Measurements from ENCODE around the gene PAX8.
A peak's percentile ranks its signal among the peaks of the same experiment; 100 is the strongest.

PAX8 gene

DNA sequence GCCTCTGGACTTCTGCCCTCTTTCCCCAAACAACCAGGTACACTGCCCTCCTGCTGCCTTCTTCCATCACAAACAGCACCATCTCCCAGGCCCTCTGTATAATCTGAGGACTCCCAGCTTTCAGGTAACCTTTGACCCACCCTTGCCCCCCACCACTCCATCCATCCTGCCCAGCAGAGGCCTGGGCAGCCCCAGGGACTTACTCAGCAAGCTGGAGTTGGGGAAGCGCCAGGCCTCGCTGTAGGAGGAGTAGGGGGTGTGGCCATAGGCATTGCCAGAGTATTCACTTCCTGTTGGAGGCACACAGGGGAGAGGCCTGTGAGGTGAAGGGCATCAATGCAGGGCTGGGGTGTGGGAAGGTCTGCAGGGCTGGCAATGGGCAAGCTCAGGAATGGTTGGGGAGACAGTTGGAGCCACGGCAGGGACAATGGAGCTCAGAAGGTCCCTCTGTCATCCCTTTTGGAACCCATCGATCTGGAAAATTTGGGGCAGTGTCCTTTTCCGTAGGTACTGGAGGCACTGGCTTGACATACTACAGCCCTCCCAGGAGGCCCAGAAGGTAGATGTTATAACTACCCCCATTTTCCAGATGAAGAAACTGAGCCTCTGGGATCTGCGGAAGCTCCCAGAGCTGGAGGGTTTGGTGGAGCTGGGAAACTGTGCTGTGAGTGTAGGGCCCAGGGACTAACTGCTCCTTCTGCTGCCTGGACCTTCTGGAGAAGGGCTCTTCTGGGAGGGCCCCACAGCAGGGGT is 58.7 kb downstream of the PAX8 start:
- no peak for DNase-seq

DNA sequence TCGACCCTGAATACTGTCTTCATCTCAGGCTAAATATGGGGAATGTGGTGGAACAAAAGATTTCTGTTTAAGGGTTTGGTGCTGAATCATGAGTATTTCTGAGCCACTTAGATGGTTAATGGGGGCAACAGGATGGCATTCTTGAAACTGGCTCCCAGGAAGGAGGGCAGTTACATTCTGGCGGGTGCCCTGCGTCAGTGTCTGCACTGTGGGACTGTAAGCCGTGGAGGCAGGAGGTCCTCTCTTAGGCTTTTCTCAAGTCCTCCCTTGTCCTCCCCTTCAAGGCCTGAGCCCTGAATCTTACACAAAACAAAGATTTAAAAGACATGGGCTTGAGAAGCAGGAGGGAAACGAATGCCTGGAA is 59.2 kb downstream of the PAX8 start:
- DNase-seq, result no peak

GRCh38 chr2:113219092-113219441 is 59.7 kb downstream of the PAX8 start:
- DNase-seq, result no peak

GRCh38 chr2:113218283-113219091 is 60.2 kb downstream of the PAX8 start:
- DNase-seq, result no peak

DNA sequence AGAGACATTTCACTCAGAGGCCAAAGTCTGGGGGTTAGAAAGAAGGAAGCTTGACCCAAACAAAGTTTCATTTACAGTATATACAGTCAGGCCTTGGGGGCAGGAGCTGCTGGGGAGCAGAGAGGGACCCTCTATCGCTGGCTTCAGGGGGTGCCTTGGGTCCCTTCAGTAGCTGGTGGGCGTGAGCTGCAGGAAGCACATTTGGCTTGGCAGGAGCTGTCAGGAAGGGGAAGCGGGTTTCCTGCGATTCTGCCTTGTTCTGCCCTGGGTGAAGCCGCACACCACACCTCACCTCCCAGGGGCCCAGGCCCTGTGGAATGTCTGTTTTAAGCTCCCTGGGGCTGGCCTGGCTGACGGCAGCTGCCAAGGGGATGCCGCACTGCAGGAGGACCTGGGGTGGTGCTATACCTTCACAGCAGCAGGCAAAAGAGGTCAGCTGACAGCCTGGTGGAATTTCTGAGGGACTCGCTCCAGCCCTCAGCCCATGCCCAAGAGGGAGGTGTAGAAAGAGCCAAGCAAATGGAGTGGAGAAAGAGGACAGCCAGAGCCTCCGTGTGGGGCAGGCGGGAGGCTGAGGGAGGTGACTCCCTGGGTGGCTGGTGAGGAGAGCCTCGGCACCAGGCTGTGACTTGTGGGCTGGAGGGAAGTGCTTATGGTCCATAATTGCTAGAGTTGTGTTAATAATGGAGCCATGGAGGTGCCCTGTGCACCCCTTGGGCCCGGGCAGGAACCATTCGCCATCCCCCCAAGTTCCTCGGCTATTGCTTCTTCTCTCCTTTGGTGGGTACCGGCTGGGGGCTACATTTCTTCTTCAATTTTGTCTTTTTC is 61.1 kb downstream of the PAX8 start:
- no peak for DNase-seq

- DNase-seq, result no peak
Observed at GRCh38 chr2:113216891-113217454, 61.7 kb downstream of the PAX8 start.

DNA sequence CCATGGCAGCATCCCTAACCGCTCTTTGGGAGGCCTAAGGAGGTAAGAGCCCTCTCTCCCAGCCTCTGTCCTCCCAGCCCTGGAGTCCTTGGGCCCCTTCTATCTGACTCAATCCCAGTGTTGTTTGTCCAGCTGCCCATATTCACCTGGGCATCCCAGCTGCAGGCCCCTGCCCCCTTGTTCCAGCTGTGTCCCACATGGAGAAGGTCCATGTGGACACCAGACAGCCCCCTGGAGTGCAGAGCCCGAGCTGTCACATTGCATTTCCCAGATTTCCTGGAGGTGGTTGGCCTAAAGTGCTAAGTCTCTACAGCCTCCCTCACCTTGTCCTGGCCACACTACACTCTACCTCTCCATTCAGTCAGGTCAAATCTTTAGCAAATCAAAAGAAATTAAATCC is 62.4 kb downstream of the PAX8 start:
- no peak for DNase-seq

DNA sequence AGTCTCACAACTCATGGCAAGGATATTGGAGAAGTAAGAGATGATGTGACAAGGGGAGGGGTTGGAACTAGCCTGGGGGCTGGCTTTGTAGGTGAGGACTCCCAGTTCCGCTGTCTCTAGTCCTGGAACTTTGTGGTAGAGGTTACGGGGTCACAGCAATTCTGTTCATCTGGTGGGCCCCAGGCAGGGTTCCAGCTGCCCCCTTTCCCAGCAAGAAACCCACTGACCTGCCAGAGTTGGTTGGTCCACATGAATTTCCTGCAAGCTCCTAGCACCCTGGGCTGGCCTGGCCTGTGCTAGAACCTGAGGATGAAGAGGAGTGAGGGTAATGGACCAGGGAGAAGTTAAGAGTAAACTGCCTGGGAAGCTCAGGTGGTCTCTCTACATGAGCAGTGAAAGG is 63.7 kb downstream of the PAX8 start:
- no peak for DNase-seq

GRCh38 chr2:113214141-113214540 is 64.6 kb downstream of the PAX8 start:
- DNase-seq, result no peak

GRCh38 chr2:113213061-113213930 is 65.4 kb downstream of the PAX8 start:
- DNase-seq, result no peak

- no peak for DNase-seq
Observed at GRCh38 chr2:113212245-113213060, 66.3 kb downstream of the PAX8 start.

- no peak for DNase-seq
Observed at GRCh38 chr2:113211226-113212105, 67.3 kb downstream of the PAX8 start.

DNA sequence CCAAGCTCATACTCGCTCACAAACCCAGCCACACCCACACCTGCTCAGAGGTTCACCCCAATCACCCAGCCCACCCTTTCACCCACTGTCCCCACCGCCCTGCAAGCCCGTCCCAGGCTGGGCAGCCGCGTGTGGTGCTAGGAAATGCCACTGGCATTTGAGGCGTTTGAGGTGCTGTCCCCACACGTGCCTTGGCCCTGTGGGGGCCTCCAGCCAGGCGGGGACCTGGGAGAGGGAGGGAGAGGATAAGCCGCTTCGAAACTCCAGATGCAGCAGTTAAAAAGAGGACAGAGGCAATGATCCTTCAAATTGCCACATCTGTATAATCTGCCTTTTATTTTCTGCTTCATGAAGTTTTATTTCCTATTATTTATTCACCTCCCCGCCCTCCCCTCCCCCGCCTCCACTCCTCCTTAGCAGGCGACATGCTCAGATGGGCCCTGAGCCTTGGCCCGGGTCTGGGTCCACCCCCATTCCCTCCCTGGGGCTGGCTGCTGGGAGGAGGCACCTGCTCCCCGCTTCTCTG is 69.0 kb downstream of the PAX8 start:
- DNase-seq, result no peak

GRCh38 chr2:113209011-113209645 is 69.6 kb downstream of the PAX8 start:
- DNase-seq, result no peak

DNA sequence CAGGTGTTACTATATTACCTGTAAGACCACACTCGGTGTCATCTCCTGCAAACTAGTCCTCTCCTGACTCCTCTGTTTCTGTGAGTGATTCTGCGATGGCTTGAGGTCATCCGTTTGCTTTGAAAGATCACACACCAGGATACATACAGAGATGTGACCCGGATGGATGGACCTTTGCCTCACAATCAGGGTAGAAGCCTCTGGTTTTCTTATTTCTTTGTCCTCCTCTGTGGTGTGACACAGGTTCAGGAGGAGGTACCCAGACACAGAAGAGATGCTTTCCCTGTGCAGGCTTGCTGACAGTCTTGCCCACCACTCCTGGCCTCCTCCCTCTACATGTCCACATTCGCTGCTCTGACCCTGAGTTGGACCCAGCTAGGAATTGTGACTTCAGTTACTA is 70.3 kb downstream of the PAX8 start:
- DNase-seq, result no peak

DNA sequence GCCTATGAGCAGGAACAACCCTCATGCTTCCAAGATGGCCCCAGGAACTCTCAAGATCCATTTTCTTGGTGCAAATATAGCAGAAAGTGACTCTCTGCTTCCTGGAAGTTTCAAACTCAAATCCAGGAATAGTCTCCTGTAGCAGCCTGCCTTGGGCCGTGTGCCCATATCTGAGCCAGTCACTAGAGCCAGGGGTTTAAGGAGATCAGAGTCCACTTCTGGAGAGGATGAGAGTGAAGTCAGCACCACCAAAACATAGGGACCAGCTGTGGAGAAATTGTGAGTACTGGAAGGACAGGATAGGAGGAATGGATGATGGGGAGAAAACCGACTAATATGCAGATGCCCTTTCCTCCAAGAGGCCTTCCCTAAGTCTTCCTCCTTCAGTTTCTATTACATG is 71.7 kb downstream of the PAX8 start:
- no peak for DNase-seq

GRCh38 chr2:113206251-113206650 is 72.5 kb downstream of the PAX8 start:
- DNase-seq, result no peak

DNA sequence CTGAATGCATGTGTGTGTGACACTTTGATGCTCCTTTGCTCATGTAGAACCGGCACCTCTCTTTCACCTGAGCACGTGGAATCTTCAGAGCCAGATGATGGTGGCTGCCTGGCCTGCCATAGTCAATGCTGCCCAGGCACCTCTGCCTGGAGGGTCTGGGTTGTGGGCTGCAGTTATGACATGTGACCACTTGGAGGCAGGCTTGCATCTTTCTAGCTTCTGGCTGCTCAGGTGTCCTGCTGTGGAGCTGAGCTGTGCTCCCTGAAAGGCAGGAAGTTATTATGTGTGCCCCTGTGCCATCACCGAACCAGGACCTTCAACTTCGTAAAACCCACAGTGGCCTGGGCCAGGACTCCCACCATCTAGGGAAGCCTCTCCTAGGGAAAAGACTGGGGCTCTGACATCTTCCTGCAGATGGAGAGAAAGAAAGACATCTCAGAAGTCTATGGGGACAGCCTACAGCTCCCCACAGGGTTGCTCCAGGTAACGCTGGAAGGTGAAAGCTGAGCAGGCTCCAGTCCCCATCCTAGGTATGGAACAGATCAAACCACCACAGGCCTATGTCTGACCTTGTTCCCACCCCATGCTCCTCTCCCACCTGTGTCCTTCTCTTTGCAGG is 74.7 kb downstream of the PAX8 start:
- DNase-seq, result peak; percentile 20 to 30

GRCh38 chr2:113203217-113203530 is 75.5 kb downstream of the PAX8 start:
- no peak for DNase-seq
